ENCODE data around the gene ALKBH7.
"Not testable (repeated sequence)": the region's sequence is repeated elsewhere in the genome, so short reads cannot be mapped to it uniquely, and the experiment has no call there.

Gene ALKBH7

GRCh38 chr19:6352381-6353165, 20.0 kb upstream of the ALKBH7 start:
- H3K4me1 ChIP-seq (ENCODE audit: control insufficient read depth, insufficient read depth, low read length, unreplicated experiment): no peaks in the 10 kb centered on the region
- H3K27ac ChIP-seq (ENCODE audit: low read depth, low read length): no peak overlapping the region
- H3K36me3 ChIP-seq (ENCODE audit: insufficient read depth, low read length): no peaks in the 10 kb centered on the region
- no peaks in the 10 kb centered on the region for H3K79me2 ChIP-seq (ENCODE audit: control insufficient read depth, insufficient read depth, low read length, unreplicated experiment)
- H3K27me3 ChIP-seq (ENCODE audit: insufficient read depth, low read length): no peaks in the 10 kb centered on the region
- no peak overlapping the region for H2AFZ ChIP-seq (ENCODE audit: low read length, unreplicated experiment)
- no peak overlapping the region for H3K4me3 ChIP-seq (ENCODE audit: low read depth, low read length)

GRCh38 chr19:6354098-6354674, 18.4 kb upstream of the ALKBH7 start:
- H3K27ac ChIP-seq (ENCODE audit: low read depth, low read length): no peak overlapping the region
- H3K4me3 ChIP-seq (ENCODE audit: low read depth, low read length): no peak overlapping the region
- H3K27me3 ChIP-seq (ENCODE audit: insufficient read depth, low read length): no peaks in the 10 kb centered on the region
- H3K79me2 ChIP-seq (ENCODE audit: control insufficient read depth, insufficient read depth, low read length, unreplicated experiment): no peaks in the 10 kb centered on the region
- H3K36me3 ChIP-seq (ENCODE audit: insufficient read depth, low read length): no peaks in the 10 kb centered on the region
- no peaks in the 10 kb centered on the region for H3K4me1 ChIP-seq (ENCODE audit: control insufficient read depth, insufficient read depth, low read length, unreplicated experiment)
- no peak overlapping the region for H2AFZ ChIP-seq (ENCODE audit: low read length, unreplicated experiment)

GRCh38 chr19:6355321-6356040, 17.1 kb upstream of the ALKBH7 start:
- not testable (repeated sequence) for H3K27ac ChIP-seq (ENCODE audit: low read depth, low read length); H2AFZ ChIP-seq (ENCODE audit: low read length, unreplicated experiment); H3K36me3 ChIP-seq (ENCODE audit: insufficient read depth, low read length); H3K4me1 ChIP-seq (ENCODE audit: control insufficient read depth, insufficient read depth, low read length, unreplicated experiment); H3K27me3 ChIP-seq (ENCODE audit: insufficient read depth, low read length); H3K79me2 ChIP-seq (ENCODE audit: control insufficient read depth, insufficient read depth, low read length, unreplicated experiment); H3K4me3 ChIP-seq (ENCODE audit: low read depth, low read length)

GRCh38 chr19:6357174-6357573, 15.4 kb upstream of the ALKBH7 start:
- Histone ChIP-seq H3K4me3 (ENCODE audit: low read depth, low read length) (no peak overlapping the region), H3K4me1 (ENCODE audit: control insufficient read depth, insufficient read depth, low read length, unreplicated experiment) (no peaks in the 10 kb centered on the region), H2AFZ (ENCODE audit: low read length, unreplicated experiment) (no peak overlapping the region), H3K27me3 (ENCODE audit: insufficient read depth, low read length) (no peaks in the 10 kb centered on the region), H3K36me3 (ENCODE audit: insufficient read depth, low read length) (no peaks in the 10 kb centered on the region), H3K79me2 (ENCODE audit: control insufficient read depth, insufficient read depth, low read length, unreplicated experiment) (peaks cover 4% of the 10 kb centered on the region), H3K27ac (ENCODE audit: low read depth, low read length) (no peak overlapping the region)

DNA sequence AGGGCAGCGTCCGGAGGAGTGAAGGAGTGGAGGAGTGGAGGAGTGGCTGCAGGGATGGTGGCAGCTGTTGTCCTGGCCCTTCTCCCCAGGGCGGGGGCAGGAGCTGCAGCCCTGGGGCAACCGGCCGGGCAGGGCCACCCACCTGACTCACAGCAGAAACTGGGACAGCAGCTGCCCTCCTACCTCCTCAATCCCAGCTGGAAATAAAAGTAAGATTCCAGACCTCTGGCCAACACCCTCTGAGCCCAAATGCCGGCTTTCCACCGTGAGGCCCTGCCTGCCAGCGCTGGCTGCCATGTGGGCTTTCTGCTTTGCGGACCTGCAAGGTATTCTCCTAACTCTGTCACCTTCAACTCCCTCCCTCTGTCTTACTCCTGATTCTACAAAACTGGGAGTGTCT, 14.6 kb upstream of the ALKBH7 start:
- Histone ChIP-seq H3K27ac (ENCODE audit: low read depth, low read length) (no peak overlapping the region), H2AFZ (ENCODE audit: low read length, unreplicated experiment) (no peak overlapping the region), H3K79me2 (ENCODE audit: control insufficient read depth, insufficient read depth, low read length, unreplicated experiment) (peaks cover 10% of the 10 kb centered on the region), H3K4me1 (ENCODE audit: control insufficient read depth, insufficient read depth, low read length, unreplicated experiment) (no peaks in the 10 kb centered on the region), H3K4me3 (ENCODE audit: low read depth, low read length) (no peak overlapping the region), H3K27me3 (ENCODE audit: insufficient read depth, low read length) (no peaks in the 10 kb centered on the region), H3K36me3 (ENCODE audit: insufficient read depth, low read length) (no peaks in the 10 kb centered on the region)

DNA sequence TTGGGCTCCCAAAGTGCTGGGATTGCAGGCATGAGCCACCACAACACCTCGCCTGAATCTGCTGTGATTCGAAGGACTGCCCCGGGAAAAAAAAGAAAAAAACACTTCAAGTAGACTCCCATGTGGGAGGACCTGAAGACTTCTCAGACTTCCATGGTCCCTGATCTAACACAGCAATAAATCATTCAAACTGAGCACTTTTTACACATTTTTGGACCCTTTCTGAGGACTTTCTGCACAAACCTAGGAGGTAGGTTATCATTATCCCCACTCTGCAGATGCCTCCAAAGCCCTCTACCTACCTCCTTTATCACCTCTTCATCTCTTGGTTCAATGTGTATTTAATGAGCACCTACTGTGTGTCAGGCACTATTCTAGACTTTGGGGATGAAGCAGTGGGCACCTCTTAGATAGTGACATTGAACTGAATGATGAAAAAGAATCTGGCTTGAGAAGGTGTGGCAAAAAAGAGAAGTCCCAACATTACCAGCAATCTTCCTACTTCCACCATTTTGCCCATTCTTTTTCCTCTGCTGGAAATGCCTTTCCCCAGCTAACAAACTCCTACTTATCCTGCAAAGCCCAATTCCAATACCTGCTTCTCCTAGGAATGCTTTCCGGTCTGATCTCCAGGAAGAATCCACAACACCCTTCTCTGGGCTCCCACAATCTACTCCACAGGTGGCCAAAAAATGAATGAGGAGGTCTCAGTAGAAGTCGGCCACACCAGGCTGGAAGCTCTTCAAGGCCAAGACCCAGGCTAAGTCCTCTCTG, 12.8 kb upstream of the ALKBH7 start:
- no peak overlapping the region for H2AFZ ChIP-seq (ENCODE audit: low read length, unreplicated experiment)
- H3K27ac ChIP-seq (ENCODE audit: low read depth, low read length): no peak overlapping the region
- no peaks in the 10 kb centered on the region for H3K27me3 ChIP-seq (ENCODE audit: insufficient read depth, low read length)
- H3K4me3 ChIP-seq (ENCODE audit: low read depth, low read length): no peak overlapping the region
- no peaks in the 10 kb centered on the region for H3K36me3 ChIP-seq (ENCODE audit: insufficient read depth, low read length)
- H3K79me2 ChIP-seq (ENCODE audit: control insufficient read depth, insufficient read depth, low read length, unreplicated experiment): peaks cover 13% of the 10 kb centered on the region
- no peaks in the 10 kb centered on the region for H3K4me1 ChIP-seq (ENCODE audit: control insufficient read depth, insufficient read depth, low read length, unreplicated experiment)

DNA sequence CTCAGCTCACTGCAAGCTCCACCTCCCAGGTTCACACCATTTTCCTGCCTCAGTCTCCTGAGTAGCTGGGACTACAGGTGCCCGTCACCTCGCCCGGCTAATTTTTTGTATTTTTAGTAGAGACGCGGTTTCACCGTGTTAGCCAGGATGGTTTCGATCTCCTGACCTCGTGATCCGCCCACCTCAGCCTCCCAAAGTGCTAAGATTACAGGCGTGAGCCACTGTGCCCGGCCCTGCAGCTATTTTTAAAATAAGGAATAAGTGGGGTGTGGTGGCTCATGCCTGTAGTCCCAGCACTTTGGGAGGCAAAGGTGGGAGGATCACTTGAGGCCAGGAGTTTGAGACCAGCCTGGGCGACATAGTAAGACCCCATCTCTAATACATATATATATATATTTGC, 12.1 kb upstream of the ALKBH7 start:
- not testable (repeated sequence) for H2AFZ ChIP-seq (ENCODE audit: low read length, unreplicated experiment)

GRCh38 chr19:6360857-6361216, 11.8 kb upstream of the ALKBH7 start:
- H2AFZ ChIP-seq (ENCODE audit: low read length, unreplicated experiment); H3K4me1 ChIP-seq (ENCODE audit: control insufficient read depth, insufficient read depth, low read length, unreplicated experiment); H3K27me3 ChIP-seq (ENCODE audit: insufficient read depth, low read length); H3K36me3 ChIP-seq (ENCODE audit: insufficient read depth, low read length); H3K27ac ChIP-seq (ENCODE audit: low read depth, low read length): not testable (repeated sequence)
- Histone ChIP-seq H3K4me3 (ENCODE audit: low read depth, low read length) (peak overlapping the region; percentile 92; the same call in 1 of the 2 replicates), H3K79me2 (ENCODE audit: control insufficient read depth, insufficient read depth, low read length, unreplicated experiment) (peaks cover 13% of the 10 kb centered on the region)

More for the DNA sequence above, 12.1 kb upstream of the ALKBH7 start:
- H3K4me1 ChIP-seq (ENCODE audit: control insufficient read depth, insufficient read depth, low read length, unreplicated experiment); H3K4me3 ChIP-seq (ENCODE audit: low read depth, low read length); H3K27me3 ChIP-seq (ENCODE audit: insufficient read depth, low read length); H3K27ac ChIP-seq (ENCODE audit: low read depth, low read length); H3K36me3 ChIP-seq (ENCODE audit: insufficient read depth, low read length): not testable (repeated sequence)
- peaks cover 13% of the 10 kb centered on the region for H3K79me2 ChIP-seq (ENCODE audit: control insufficient read depth, insufficient read depth, low read length, unreplicated experiment)

DNA sequence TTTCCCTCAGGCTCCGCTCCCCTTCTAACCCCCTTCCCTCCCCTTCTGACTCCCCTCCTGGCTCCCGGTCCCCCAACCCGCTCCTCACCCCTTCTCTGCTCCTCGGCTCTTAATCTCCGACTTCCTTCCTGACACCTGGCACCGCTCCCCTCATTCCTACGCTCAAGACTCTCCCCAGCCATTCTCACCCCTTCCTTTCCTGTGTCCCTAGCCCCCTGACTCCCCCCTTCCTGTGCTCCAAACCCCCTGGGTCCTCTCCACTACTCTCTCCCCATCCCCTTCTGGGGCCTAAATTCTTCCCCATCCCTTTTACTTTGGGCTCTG, 10.6 kb upstream of the ALKBH7 start:
- H3K4me3 ChIP-seq (ENCODE audit: low read depth, low read length): peak overlapping the region; percentile 92
- no peaks in the 10 kb centered on the region for H3K27me3 ChIP-seq (ENCODE audit: insufficient read depth, low read length)
- H3K79me2 ChIP-seq (ENCODE audit: control insufficient read depth, insufficient read depth, low read length, unreplicated experiment): peaks cover 13% of the 10 kb centered on the region
- no peaks in the 10 kb centered on the region for H3K36me3 ChIP-seq (ENCODE audit: insufficient read depth, low read length)
- H3K4me1 ChIP-seq (ENCODE audit: control insufficient read depth, insufficient read depth, low read length, unreplicated experiment): no peaks in the 10 kb centered on the region
- 0 out of 2 replicates have a peak overlapping the region, but pooled peaks have one; percentile 1 for H3K27ac ChIP-seq (ENCODE audit: low read depth, low read length)
- peak overlapping the region; percentile 85 for H2AFZ ChIP-seq (ENCODE audit: low read length, unreplicated experiment)

DNA sequence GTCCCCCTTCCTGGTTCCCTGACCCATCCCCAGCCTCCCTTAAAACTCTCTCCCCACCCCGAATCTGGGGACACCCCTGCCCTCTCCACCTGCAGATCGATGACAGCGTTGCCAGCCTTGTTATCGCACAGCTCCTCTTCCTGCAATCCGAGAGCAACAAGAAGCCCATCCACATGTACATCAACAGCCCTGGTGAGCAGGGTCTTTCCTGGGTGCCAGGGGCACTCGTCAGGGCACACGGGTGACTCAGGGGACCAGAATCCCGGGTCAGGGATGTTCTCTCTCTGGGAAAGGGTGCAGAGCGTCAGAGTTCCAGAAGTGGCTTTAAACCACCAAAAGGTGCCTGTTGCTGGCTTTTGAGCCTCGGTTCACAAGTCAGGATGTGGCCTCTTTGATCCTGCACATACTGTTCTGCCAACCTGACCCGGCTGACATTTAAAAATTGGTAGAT, 10.2 kb upstream of the ALKBH7 start:
- Histone ChIP-seq H2AFZ (ENCODE audit: low read length, unreplicated experiment) (no peak overlapping the region), H3K79me2 (ENCODE audit: control insufficient read depth, insufficient read depth, low read length, unreplicated experiment) (peaks cover 13% of the 10 kb centered on the region), H3K4me1 (ENCODE audit: control insufficient read depth, insufficient read depth, low read length, unreplicated experiment) (no peaks in the 10 kb centered on the region), H3K27me3 (ENCODE audit: insufficient read depth, low read length) (no peaks in the 10 kb centered on the region), H3K27ac (ENCODE audit: low read depth, low read length) (no peak overlapping the region), H3K36me3 (ENCODE audit: insufficient read depth, low read length) (no peaks in the 10 kb centered on the region), H3K4me3 (ENCODE audit: low read depth, low read length) (peak overlapping the region; percentile 92)

Data from ACC112 (cell line).